ENCODE measurements around the gene CARMIL3. TPM values are rescaled to one million over a fixed set of nuclear protein-coding genes. Genes with fewer than 3 reads are reported as not detected.

The CARMIL3 gene
- total and polyA plus RNA-seq, 2 of the 8 experiments (the other 6 are each of a cell fraction or from before 2014, with no cell fraction given): 6.0 to 9.0 TPM

DNA sequence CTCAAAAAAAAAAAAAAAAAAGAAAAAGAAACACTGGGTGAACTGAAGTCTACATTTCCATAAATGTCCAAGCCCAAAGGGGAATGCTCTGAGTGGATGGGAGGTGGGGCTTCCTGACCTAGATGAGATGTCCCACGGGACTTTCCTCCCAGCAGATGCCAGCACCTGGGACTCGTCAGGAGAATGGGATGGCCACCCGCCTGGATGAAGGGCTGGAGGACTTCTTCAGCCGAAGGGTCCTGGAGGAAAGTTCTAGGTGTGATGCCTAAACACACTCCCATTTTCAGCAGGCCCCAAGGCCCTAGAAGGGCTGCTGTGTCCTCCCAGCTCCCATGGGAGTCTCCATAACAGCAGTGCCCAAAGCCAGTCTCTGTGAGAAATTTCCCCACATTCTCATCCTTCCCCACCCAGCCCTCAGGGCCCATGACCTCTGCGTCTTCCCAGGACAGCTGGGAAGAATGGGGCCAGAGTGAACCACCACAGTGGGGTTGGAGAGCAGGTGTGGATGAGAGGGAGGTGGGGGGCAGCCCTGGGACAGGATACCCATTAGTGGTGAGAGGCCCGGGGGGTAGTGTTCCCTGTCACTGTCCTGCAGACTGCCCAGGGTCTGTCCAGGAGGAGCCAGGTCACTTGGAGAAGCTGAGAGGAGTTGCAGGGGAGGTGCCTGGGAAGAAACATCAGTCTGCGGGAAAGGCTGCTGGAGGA is 12.4 kb downstream of the CARMIL3 start:
- Histone ChIP-seq H2AFZ (ENCODE audit: low read length) (no peak overlapping the region), H3K23me2 (ENCODE audit: low read depth, low read length) (no peaks in the 10 kb centered on the region), H3K23ac (ENCODE audit: insufficient read length) (no peak overlapping the region), H4K91ac (replicated peaks; ENCODE audit: insufficient read length, low read length) (no peak overlapping the region), H2BK12ac (ENCODE audit: low read depth, low read length) (no peak overlapping the region), H3K79me2 (ENCODE audit: control insufficient read depth in 1 of 2, insufficient read depth in 2 of 2, low read length in 2 of 2) (no peaks in the 10 kb centered on the region), H3K56ac (replicated peaks; ENCODE audit: insufficient read length, low read depth, low read length) (no peak overlapping the region), H2BK20ac (ENCODE audit: low read length) (no peak overlapping the region), H2AK5ac (ENCODE audit: low read depth, low read length) (no peak overlapping the region), H3K27ac (ENCODE audit: low read depth, low read length) (no peak overlapping the region), H2BK15ac (ENCODE audit: low read length) (no peak overlapping the region), H4K8ac (ENCODE audit: extremely low read depth, insufficient read depth, low read length) (no peak overlapping the region; the same call in 1 of the 2 replicates), H3K4me2 (ENCODE audit: insufficient read depth in 1 of 2, low read depth in 2 of 2, low read length in 2 of 2) (no peak overlapping the region), H4K5ac (ENCODE audit: insufficient read length, low read depth, low read length) (no peak overlapping the region), H3K18ac (ENCODE audit: extremely low read depth, low read length) (no peak overlapping the region), H3K79me1 (ENCODE audit: low read depth, low read length) (no peaks in the 10 kb centered on the region), H3K9ac (replicated peaks in 1 of 4; ENCODE audit: extremely low read depth in 1 of 4, low read depth in 3 of 4, low read length in 3 of 4) (no peak overlapping the region), H2BK5ac (ENCODE audit: low read depth, low read length) (no peak overlapping the region), H4K20me1 (replicated peaks in 1 of 2; ENCODE audit: control insufficient read depth in 1 of 2, insufficient read depth in 2 of 2, low read length in 2 of 2) (no peaks in the 10 kb centered on the region), H3K4me1 (replicated peaks in 1 of 4; ENCODE audit: control insufficient read depth in 3 of 4, insufficient read depth in 4 of 4, low read length in 3 of 4) (no peaks in the 10 kb centered on the region), H3K9me3 (ENCODE audit: insufficient read depth in 2 of 2, low read depth in 1 of 2, low read length in 1 of 2) (no peaks in the 10 kb centered on the region), H3K4ac (replicated peaks; ENCODE audit: insufficient read length, low read depth, low read length) (no peak overlapping the region), H3K27me3 (replicated peaks in 1 of 4; ENCODE audit: control insufficient read depth in 3 of 4, extremely low read depth in 1 of 4, insufficient read depth in 3 of 4, low read length in 3 of 4) (no peaks in the 10 kb centered on the region; a peak in 1 of 7 replicates), H3K4me3 (ENCODE audit: extremely low read depth in 1 of 4, insufficient read depth in 2 of 4, low read depth in 3 of 4, low read length in 4 of 4) (no peak overlapping the region), H3K36me3 (ENCODE audit: control insufficient read depth in 2 of 4, insufficient read depth in 4 of 4, low read length in 3 of 4) (no peaks in the 10 kb centered on the region), H2BK120ac (replicated peaks; ENCODE audit: low read depth, low read length) (no peak overlapping the region), H3K14ac (ENCODE audit: insufficient read length) (no peak overlapping the region)
- ChIA-PET POLR2A (ENCODE audit: partially characterized antibody) (interaction anchor here (1.1 to 27.2 kb wide), 4 partner anchors 10 to 35 kb away, joined by 3 to 626 read pairs (median 20); partner anchors contain the start of genes CARMIL3 and PCK2), CTCF (ENCODE audit: partially characterized antibody) (interaction anchor here (0.7 to 23.8 kb wide), 8 partner anchors 8 to 243 kb away, joined by 3 to 316 read pairs (median 6); partner anchors contain the start of genes CARMIL3, CIDEB and PCK2)
- 89% methylated on average over 3 of the region's 7 CpGs; no CpG with 5 or more reads in 1 of the 2 experiments for WGBS, 2 experiments (ENCODE audit: extremely low coverage in 1 of 2, insufficient coverage in 1 of 2, insufficient read length in 1 of 2, insufficient replicate concordance in 2 of 2, low coverage in 1 of 2, low lambda C conversion rate in 2 of 2, missing lambda C conversion rate in 1 of 2)
- no peak for DNase-seq (ENCODE audit: low read depth in 1 of 2, low spot score in 2 of 2)
- TF ChIP-seq, protein P1, sequence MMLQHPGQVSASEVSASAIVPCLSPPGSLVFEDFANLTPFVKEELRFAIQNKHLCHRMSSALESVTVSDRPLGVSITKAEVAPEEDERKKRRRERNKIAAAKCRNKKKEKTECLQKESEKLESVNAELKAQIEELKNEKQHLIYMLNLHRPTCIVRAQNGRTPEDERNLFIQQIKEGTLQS (IDR thresholded peaks at IDR 0.05; ENCODE audit: insufficient read depth, low read depth, low read length): no peak
- no peak for FAIRE-seq

All from H1 (cell line).